HEK293 (cell line): ENCODE measurements around the gene NISCH.

Experiments
- KLF8 ChIP-seq: fragments of 450-650 bp; formaldehyde crosslinking; IDR thresholded peaks from 2 replicates; pipeline ENCODE4 v1.5.1; 2016; ENCODE audit warnings: missing biosample characterization, missing genetic modification characterization
- KLF9 ChIP-seq: fragments of 450-650 bp; formaldehyde crosslinking; IDR thresholded peaks from 2 replicates; pipeline ENCODE4 v1.5.1; 2016; ENCODE audit warnings: missing biosample characterization, missing genetic modification characterization, low read depth
- REPIN1 ChIP-seq: fragments of 450-650 bp; formaldehyde crosslinking; IDR thresholded peaks from 2 replicates; pipeline ENCODE4 v1.5.1; 2017; ENCODE audit warnings: missing biosample characterization, missing genetic modification characterization, low read depth
- YY1 ChIP-seq: fragments of 450-650 bp; formaldehyde crosslinking; IDR thresholded peaks from 2 replicates; pipeline ENCODE4 v1.5.1; 2018; ENCODE audit warnings: missing biosample characterization, missing genetic modification characterization
- ZFP37 ChIP-seq: fragments of 450-650 bp; formaldehyde crosslinking; IDR thresholded peaks from 2 replicates; pipeline ENCODE4 v1.5.1; 2016; ENCODE audit warnings: missing biosample characterization, missing genetic modification characterization
- ZNF548 ChIP-seq: fragments of 450-650 bp; formaldehyde crosslinking; IDR thresholded peaks from 2 replicates; pipeline ENCODE4 v1.5.1; 2016; ENCODE audit warnings: missing biosample characterization, missing genetic modification characterization
- ZNF629 ChIP-seq: fragments of 450-650 bp; formaldehyde crosslinking; IDR thresholded peaks from 2 replicates; pipeline ENCODE4 v1.5.1; 2017; ENCODE audit warnings: missing biosample characterization, missing genetic modification characterization
- TF ChIP-seq, protein P1 (sequence below): fragments of 450-650 bp; formaldehyde crosslinking; IDR thresholded peaks from 2 replicates; pipeline ENCODE4 v1.5.1; 2016; ENCODE audit warnings: missing biosample characterization, missing genetic modification characterization

- TF ChIP-seq KLF8 (tag by site-specific recombination) (no peak), KLF9 (tag by site-specific recombination) (no peak), ZFP37 (tag by site-specific recombination) (no peak), YY1 (tag by site-specific recombination) (no peak), ZNF548 (tag by site-specific recombination) (no peak), REPIN1 (no peak), ZNF629 (no peak)
- TF ChIP-seq, protein P1, sequence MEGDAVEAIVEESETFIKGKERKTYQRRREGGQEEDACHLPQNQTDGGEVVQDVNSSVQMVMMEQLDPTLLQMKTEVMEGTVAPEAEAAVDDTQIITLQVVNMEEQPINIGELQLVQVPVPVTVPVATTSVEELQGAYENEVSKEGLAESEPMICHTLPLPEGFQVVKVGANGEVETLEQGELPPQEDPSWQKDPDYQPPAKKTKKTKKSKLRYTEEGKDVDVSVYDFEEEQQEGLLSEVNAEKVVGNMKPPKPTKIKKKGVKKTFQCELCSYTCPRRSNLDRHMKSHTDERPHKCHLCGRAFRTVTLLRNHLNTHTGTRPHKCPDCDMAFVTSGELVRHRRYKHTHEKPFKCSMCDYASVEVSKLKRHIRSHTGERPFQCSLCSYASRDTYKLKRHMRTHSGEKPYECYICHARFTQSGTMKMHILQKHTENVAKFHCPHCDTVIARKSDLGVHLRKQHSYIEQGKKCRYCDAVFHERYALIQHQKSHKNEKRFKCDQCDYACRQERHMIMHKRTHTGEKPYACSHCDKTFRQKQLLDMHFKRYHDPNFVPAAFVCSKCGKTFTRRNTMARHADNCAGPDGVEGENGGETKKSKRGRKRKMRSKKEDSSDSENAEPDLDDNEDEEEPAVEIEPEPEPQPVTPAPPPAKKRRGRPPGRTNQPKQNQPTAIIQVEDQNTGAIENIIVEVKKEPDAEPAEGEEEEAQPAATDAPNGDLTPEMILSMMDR (tag by site-specific recombination), result no peak
These were observed 21.4 kb upstream of the NISCH start for GRCh38 chr3:52433996-52434479.
